Muscle layer of colon (tissue), 2 donors: ENCODE measurements around the gene NIFK.
"Not testable (repeated sequence)": the region's sequence is repeated elsewhere in the genome, so short reads cannot be mapped to it uniquely, and the experiment has no call there.

ENCODE experiments used
- H3K27ac ChIP-seq: one replicate; pipeline ENCODE4 v1.7.0; 2013; ENCODE audit warnings: low read depth, mild to moderate bottlenecking, low read length, moderate library complexity
- H3K27me3 ChIP-seq, 2 donors: one replicate each; pipeline ENCODE4 v1.7.0; 2013; ENCODE audit warnings: low read length in 2 of 2, mild to moderate bottlenecking in 2 of 2; ENCODE audit not compliant: insufficient read depth in 2 of 2, control insufficient read depth in 1 of 2
- H3K36me3 ChIP-seq: one replicate; pipeline ENCODE4 v1.7.0; 2013; ENCODE audit warnings: mild to moderate bottlenecking, low read length; ENCODE audit not compliant: insufficient read depth
- H3K4me1 ChIP-seq: one replicate; pipeline ENCODE4 v1.7.0; 2013; ENCODE audit warnings: mild to moderate bottlenecking, low read length; ENCODE audit not compliant: insufficient read depth
- H3K4me3 ChIP-seq, 2 donors: one replicate each; pipeline ENCODE4 v1.7.0; 2013; ENCODE audit warnings: low read length in 2 of 2, low read depth in 1 of 2, mild to moderate bottlenecking in 1 of 2, moderate library complexity in 1 of 2
- H3K9ac ChIP-seq: one replicate; pipeline ENCODE4 v1.7.0; 2013; ENCODE audit warnings: low read length
- H3K9me3 ChIP-seq: one replicate; pipeline ENCODE4 v1.7.0; 2013; ENCODE audit warnings: mild to moderate bottlenecking, low read length
- donor health status: abdominal sarcoma.
- donor health status: Adenocarcinoma of cecum.

NIFK gene

DNA sequence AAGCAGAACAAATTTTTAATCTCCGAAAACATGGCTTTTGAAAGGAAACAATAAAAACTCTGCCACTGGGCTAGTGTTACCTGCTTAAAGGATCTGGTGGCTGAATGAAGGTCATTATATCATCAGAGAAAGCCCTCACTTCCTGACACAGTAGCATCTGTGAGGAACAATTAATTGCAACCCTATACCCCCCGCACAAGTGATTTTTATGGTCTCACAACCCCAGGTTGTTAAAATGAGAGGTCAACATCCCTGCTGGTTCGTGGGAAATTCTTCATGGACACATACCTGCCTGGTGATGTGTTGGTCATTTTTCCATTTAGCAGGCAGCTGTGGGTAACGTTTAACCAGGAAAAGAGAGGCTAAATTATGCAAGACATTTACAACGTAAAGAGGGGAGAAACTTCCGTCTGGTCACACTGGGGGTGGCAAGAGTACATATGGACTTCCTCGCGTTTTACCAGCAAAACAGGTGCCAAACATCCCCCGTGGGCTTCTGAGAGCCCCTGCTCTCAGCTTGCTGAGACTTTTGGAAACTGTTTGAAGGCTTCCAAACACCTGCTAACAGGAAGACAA lies 29.2 kb downstream of the NIFK start:
- Histone ChIP-seq H3K27ac (no peak overlapping the region), H3K4me3 (no peak overlapping the region), H3K9ac (no peak overlapping the region), H3K36me3 (no peaks in the 10 kb centered on the region), H3K27me3 (no peaks in the 10 kb centered on the region), H3K4me1 (no peaks in the 10 kb centered on the region), H3K9me3 (no peaks in the 10 kb centered on the region)

DNA sequence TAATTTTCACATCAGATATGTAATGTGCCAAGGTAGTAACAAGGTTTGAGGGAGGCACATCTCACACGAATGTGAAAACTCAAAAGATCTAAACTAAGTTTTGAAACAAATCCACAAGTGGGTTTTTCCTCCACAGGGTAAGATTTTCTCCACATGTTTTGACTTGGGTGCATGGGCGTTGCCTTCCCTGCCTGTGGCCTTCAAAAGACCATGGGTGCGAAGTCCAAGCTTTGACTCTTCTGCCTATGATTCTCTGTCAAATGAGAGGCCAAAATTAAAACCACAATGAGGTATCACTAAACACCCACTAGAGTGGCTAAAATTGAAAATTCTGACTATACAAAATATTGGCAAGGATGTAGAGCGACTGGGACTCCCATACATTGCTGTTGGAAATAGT lies 30.7 kb downstream of the NIFK start:
- Histone ChIP-seq H3K27ac (no peak overlapping the region), H3K27me3 (no peaks in the 10 kb centered on the region), H3K9ac (no peak overlapping the region), H3K4me3 (no peak overlapping the region), H3K9me3 (no peaks in the 10 kb centered on the region), H3K4me1 (no peaks in the 10 kb centered on the region), H3K36me3 (no peaks in the 10 kb centered on the region)

DNA sequence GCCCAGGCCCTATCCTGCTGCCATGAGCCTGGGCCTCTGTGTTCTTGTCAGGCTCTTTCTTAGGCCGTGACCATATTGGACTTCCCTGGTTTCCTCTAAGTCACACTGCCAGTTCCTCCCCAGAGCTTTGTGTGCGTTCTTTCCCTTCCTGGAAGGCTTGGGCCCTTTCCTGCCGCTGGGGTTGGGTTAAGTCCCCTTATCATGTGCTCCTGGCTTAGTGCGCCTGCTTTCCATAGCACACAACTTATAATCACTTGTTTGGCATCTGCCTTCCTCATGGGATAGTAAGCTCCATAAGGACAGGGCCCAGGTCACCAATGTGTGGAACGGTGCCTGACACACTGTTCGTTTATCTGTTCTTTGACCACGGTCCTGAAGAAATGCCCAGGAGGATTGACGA lies 31.3 kb downstream of the NIFK start:
- H3K27ac ChIP-seq, result no peak overlapping the region
- no peak overlapping the region for H3K9ac ChIP-seq
- H3K36me3 ChIP-seq, result no peaks in the 10 kb centered on the region
- no peaks in the 10 kb centered on the region for H3K9me3 ChIP-seq
- H3K4me1 ChIP-seq, result no peaks in the 10 kb centered on the region
- no peaks in the 10 kb centered on the region for H3K27me3 ChIP-seq
- H3K4me3 ChIP-seq, result no peak overlapping the region

DNA sequence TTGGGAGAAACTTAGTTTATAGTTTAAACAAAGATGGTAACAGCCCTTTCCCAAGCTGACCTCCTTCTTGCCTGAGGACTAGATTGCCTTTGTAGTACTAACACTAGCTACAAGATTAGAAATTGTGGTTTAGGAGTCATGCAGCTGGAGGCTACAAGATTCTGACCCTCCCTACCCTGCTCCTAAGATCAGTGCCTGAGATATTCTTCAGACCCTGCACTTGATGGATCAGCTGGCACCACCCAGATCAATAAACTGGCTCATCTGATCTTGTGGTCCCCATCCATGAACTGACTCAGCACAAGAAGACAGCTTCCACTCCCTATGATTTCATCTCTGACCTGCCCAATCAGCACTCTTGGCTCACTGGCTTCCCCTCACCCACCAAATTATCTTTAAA lies 34.9 kb downstream of the NIFK start:
- H3K9ac ChIP-seq, H3K9me3 ChIP-seq, H3K4me3 ChIP-seq, H3K4me1 ChIP-seq, H3K36me3 ChIP-seq, H3K27ac ChIP-seq, H3K27me3 ChIP-seq: not testable (repeated sequence)

DNA sequence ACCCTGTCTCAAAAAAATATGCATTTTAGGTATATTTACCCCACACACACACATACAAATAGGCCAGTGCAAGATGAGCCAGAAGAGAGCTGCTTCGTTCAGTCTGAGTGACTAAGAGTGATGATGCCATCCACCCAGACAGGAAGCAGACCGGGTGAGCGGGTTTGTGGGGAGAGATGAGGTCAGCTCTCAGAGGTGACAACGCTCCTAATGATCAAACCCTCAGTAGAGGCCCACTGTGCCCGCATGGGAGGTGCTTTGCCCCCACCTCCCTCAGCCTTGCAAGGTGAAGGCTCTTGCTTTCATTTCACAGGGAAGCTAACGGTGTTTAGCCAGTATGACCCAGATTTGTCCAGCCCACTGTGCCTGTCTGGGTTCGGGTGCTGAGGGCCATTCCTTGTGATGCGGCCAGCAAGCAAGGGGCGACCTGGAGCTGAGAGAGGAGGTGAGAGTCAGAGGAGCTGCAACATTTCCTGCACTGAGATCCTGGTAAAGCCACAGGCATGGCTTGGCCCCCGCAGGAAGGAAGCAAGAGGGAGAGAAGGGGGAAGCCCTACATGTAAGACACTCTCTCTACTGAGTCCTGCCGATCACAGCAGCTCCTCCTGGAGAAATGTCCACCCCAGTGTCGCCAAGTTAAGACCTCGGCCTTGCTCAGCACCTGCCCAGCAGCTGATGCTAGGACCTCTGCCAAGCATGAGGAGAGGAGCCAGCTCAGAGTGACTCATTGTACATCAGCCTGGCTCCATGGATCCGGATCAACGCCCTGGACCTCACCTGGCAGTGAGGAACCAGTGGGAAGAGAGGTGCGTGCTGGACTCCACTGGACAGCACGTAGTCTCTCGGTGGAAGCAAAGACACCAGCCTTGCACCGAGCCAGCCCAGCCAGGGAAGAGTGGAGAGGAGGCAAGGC lies 37.0 kb downstream of the NIFK start:
- no peak overlapping the region for H3K27ac ChIP-seq
- H3K36me3 ChIP-seq, result no peaks in the 10 kb centered on the region
- no peaks in the 10 kb centered on the region for H3K9me3 ChIP-seq
- H3K27me3 ChIP-seq, result no peaks in the 10 kb centered on the region
- H3K4me3 ChIP-seq, result no peak overlapping the region
- H3K4me1 ChIP-seq, result no peaks in the 10 kb centered on the region
- no peak overlapping the region for H3K9ac ChIP-seq

DNA sequence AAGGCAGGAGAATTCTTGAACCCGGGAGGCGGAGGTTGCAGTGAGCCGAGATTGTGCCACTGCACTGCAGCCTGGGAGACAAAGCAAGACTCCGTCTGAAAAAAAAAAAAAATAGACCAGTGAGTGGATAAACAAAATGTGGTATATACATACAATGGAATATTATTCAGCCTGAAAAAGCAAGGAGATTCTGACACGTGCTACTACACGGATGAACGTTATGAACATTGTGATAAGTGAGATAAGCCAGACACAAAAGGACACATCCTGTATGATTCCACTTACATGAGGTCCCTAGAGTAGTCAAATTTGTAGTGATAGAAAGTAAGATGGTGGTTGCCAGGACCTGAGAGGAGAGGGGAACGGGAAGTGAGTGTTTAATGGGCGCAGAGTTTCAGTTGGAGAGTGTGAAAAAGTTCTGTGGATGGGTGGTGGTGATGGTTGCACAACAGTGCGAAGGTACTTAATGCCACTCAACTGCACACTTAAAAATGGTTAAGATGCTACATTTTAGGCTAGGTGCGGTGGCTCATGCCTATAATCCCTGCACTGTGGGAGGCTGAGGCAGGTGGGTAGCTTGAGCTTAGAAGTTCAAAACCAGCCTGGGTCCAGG lies 38.3 kb downstream of the NIFK start:
- Histone ChIP-seq H3K27me3 (no peaks in the 10 kb centered on the region), H3K9me3 (no peaks in the 10 kb centered on the region), H3K4me3 (no peak overlapping the region), H3K9ac (no peak overlapping the region), H3K27ac (no peak overlapping the region), H3K36me3 (no peaks in the 10 kb centered on the region), H3K4me1 (no peaks in the 10 kb centered on the region)

DNA sequence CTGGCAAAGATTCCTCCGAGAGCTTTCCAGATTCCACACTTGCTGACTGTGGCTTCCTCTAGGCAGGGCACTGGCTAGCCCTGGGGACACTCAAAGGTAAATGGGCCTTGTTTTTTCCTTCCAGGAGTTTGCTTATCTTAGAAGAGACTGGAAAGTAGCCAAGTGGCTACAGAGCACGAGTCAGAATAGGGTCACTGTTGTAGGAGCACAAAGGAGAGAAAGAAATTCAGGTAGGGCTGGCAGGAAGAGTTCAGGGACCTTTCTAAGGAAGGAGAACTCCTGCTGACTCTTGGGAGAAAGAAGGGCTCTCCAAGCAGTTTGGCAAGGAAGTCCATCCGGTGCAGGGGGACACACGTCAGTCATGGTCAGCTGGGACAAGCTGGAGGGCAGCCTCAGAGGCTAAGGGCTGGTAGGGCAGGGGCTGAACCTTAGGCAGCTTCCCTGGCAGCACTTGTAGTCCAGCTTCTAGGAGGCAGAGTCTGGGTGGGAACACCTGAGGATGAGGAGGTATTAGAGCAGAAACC lies 39.5 kb downstream of the NIFK start:
- no peak overlapping the region for H3K9ac ChIP-seq
- no peaks in the 10 kb centered on the region for H3K36me3 ChIP-seq
- no peaks in the 10 kb centered on the region for H3K9me3 ChIP-seq
- no peaks in the 10 kb centered on the region for H3K27me3 ChIP-seq
- H3K4me3 ChIP-seq, result no peak overlapping the region
- no peaks in the 10 kb centered on the region for H3K4me1 ChIP-seq
- H3K27ac ChIP-seq, result no peak overlapping the region

DNA sequence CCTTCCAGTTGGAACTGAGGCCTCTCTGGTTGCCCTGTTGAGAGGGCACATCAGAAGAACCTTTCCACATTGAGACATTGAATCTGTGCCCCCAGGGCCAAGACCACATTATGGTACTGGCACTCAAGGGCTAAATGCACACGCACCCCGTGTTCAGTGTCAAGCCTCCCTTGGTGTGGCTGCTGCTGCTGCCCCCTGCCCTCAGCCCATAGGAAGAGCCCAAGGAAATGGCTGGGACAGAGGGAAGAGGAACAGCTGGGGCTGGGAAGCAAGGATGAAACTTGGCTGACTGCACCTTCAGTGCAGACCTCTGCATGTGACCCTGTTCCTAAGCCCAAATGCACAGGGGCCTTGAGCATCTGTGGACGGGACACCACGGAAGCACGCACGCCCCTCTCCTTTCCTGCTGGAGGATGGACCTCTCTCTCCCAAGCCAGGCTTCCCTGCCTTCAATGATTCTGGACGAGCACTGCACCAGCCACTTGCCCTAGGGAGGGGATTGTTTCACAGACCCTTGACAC lies 40.2 kb downstream of the NIFK start:
- Histone ChIP-seq H3K9ac (no peak overlapping the region), H3K27ac (no peak overlapping the region), H3K27me3 (no peaks in the 10 kb centered on the region), H3K4me1 (no peaks in the 10 kb centered on the region), H3K9me3 (no peaks in the 10 kb centered on the region), H3K36me3 (no peaks in the 10 kb centered on the region), H3K4me3 (no peak overlapping the region)

DNA sequence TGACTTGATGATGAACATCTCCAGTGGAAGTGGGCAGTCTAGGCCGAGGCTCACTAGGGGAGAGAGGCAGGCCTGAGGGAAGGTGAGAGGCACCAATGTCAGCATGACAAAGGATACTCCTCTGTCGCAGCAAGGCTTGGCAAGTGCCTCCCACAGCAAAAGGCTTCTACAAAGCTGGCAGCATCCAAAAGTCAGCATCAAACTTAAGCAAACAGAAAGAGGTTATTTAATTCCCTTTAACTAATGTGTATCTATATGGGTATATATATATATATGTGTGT lies 41.6 kb downstream of the NIFK start:
- no peaks in the 10 kb centered on the region for H3K9me3 ChIP-seq
- H3K4me3 ChIP-seq, result no peak overlapping the region
- no peak overlapping the region for H3K9ac ChIP-seq
- no peaks in the 10 kb centered on the region for H3K4me1 ChIP-seq
- H3K27me3 ChIP-seq, result no peaks in the 10 kb centered on the region
- H3K36me3 ChIP-seq, result no peaks in the 10 kb centered on the region
- no peak overlapping the region for H3K27ac ChIP-seq

DNA sequence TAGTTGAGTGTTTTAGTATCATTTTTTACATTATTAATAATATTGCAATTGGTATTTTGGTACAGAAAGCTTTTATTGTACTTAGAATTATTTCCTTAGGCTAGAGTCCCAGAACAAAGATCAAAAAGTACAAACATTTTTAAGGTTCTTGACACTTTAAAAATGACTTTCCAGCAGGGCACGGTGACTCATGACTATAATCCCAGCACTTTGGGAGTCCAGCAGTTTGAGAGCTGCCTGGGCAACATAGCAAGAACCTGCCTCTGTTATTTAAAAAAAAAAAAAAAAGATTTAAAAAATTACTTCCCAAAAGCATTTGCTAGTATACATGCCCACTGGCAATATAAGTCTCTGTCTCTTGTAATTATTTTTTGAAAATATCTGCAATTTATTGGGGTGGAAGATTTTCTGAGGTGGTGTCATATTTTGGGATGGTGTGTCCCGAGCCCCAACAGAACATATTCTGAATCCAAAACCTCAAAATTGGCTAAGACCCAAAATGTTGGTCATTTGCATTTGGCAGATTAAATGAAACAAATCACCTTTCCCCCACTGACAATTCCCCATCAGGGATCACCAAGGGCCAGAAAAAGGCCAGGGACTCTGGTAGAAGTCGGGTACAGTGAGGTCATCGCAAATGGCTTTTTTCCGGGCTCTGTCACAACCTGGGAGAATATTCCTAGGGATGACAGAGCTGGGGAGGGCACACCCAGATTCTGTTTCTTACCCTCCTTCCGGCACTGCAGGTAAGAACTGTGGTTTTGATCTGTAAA lies 42.1 kb downstream of the NIFK start:
- Histone ChIP-seq H3K27me3 (no peaks in the 10 kb centered on the region), H3K9ac (no peak overlapping the region), H3K4me1 (no peaks in the 10 kb centered on the region), H3K27ac (no peak overlapping the region), H3K36me3 (no peaks in the 10 kb centered on the region), H3K4me3 (no peak overlapping the region), H3K9me3 (no peaks in the 10 kb centered on the region)

DNA sequence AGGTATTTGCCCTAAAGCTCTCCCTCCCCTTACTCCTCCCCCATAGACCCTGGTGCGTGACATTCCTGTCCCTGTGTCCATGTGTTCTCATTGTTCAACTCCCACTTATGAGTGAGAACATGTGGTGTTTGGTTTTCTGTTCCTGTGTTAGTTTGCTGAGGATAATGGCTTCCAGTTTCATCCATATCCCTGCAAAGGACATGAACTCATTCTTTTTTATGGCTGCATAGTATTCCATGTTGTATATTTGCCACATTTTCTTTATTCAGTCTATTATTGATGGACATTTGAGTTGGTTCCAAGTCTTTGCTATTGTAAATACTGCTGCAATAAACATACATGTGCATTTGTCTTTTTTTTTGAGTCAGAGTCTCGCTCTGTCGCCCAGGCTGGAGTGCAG lies 46.1 kb downstream of the NIFK start:
- H3K36me3 ChIP-seq, H3K27me3 ChIP-seq, H3K27ac ChIP-seq, H3K9me3 ChIP-seq, H3K9ac ChIP-seq, H3K4me1 ChIP-seq, H3K4me3 ChIP-seq: not testable (repeated sequence)
